HepG2 (cell line): ENCODE results near the gene DNALI1. TPM values are rescaled to one million over a fixed set of nuclear protein-coding genes. Genes with fewer than 3 reads are reported as not detected.
A peak's percentile ranks its signal among the peaks of the same experiment; 100 is the strongest.

Experiments
- CHD4 ChIP-seq: fragments of 200-600 bp; sonication (generic); IDR thresholded peaks from 2 replicates; pipeline ENCODE4 v1.7.0; 2017; ENCODE audit warnings: mild to moderate bottlenecking, low read length, borderline replicate concordance
- FOXC1 ChIP-seq: sonication (generic); formaldehyde crosslinking; IDR thresholded peaks from 2 replicates; pipeline ENCODE4 v1.8.0; 2022; ENCODE audit warnings: mild to moderate bottlenecking, missing genetic modification reagents, borderline replicate concordance
- MED8 ChIP-seq: sonication (generic); formaldehyde crosslinking; IDR thresholded peaks from 2 replicates; pipeline ENCODE4 v1.8.1; 2023; ENCODE audit warnings: mild to moderate bottlenecking, missing genetic modification reagents; ENCODE audit not compliant: insufficient replicate concordance
- NFE2 ChIP-seq: sonication (generic); formaldehyde crosslinking; IDR thresholded peaks from 2 replicates; pipeline ENCODE4 v1.4.0; 2020; ENCODE audit warnings: missing genetic modification reagents
- NFE2L1 ChIP-seq: sonication (generic); formaldehyde crosslinking; IDR thresholded peaks from 2 replicates; pipeline ENCODE4 v1.4.0; 2020; ENCODE audit warnings: missing genetic modification reagents, mild to moderate bottlenecking, borderline replicate concordance
- RORA ChIP-seq: sonication (generic); formaldehyde crosslinking; IDR thresholded peaks from 2 replicates; pipeline ENCODE4 v1.5.0; 2020; ENCODE audit warnings: mild to moderate bottlenecking, missing genetic modification reagents, moderate library complexity
- TEAD3 ChIP-seq: optimal IDR thresholded peaks from 2 replicates; pipeline ENCODE3; 2016; ENCODE audit warnings: borderline replicate concordance
- ZNF780A ChIP-seq: sonication (generic); formaldehyde crosslinking; IDR thresholded peaks from 2 replicates; pipeline ENCODE4 v1.8.0; 2022; ENCODE audit warnings: mild to moderate bottlenecking, missing genetic modification reagents, moderate library complexity
- ZZZ3 ChIP-seq: sonication (generic); formaldehyde crosslinking; IDR thresholded peaks from 2 replicates; pipeline ENCODE4 v1.4.0; 2020; ENCODE audit warnings: missing genetic modification reagents, mild to moderate bottlenecking, borderline replicate concordance
- polyA plus RNA-seq, 8 experiments: library from polyadenylated mRNA; depleted of rRNA in 3 of 8; stranded (reverse) in 7 of 8; unstranded in 1 of 8; fragments of >200 nt; fragmentation: Illumina TruSeq in 4 of 8; extraction: Trizol in 4 of 8; gene quantifications; 2 replicates each; pipeline versions ENCODE4 v1.2.1 to v1.2.3, GENCODE V29; 2011 to 2016; ENCODE audit warnings: low read depth in 4 of 8, missing spikeins in 1 of 8, mixed read lengths in 1 of 8; ENCODE audit not compliant: insufficient read depth in 1 of 8
- total RNA-seq, 5 experiments: library from RNA; depleted of rRNA; stranded (reverse); fragments of >200 nt; fragmentation: Illumina TruSeq; extraction: Trizol; gene quantifications; 2 replicates each; pipeline ENCODE4 v1.2.3, GENCODE V29; 2016; ENCODE audit warnings: low read depth in 1 of 5
- TF ChIP-seq, protein P1 (sequence below), 2 experiments: fragments of 450-650 bp in 1 of 2; sonication (generic) in 1 of 2; formaldehyde crosslinking in 1 of 2; IDR thresholded peaks; 2 replicates each; pipeline versions ENCODE4 v1.6.1 to v1.8.0; 2016 to 2022; ENCODE audit warnings: antibody characterized with exemption in 1 of 2, mild to moderate bottlenecking in 1 of 2, missing genetic modification reagents in 1 of 2
- TF ChIP-seq, protein P2 (sequence below): sonication (generic); formaldehyde crosslinking; IDR thresholded peaks from 2 replicates; pipeline ENCODE4 v1.4.0; 2020; ENCODE audit warnings: mild to moderate bottlenecking, missing genetic modification reagents
- TF ChIP-seq, protein P3 (sequence below): sonication (generic); formaldehyde crosslinking; IDR thresholded peaks from 2 replicates; pipeline ENCODE4 v1.8.0; 2022; ENCODE audit warnings: mild to moderate bottlenecking, missing genetic modification reagents, moderate library complexity
- TF ChIP-seq, protein P4 (sequence below): sonication (generic); formaldehyde crosslinking; IDR thresholded peaks from 2 replicates; pipeline ENCODE4 v1.4.0; 2020; ENCODE audit warnings: missing genetic modification reagents

The DNALI1 gene
- total and polyA plus RNA-seq, 2 of the 13 experiments (the other 11 are each of a cell fraction or from before 2014, with no cell fraction given), result 0.42 to 0.70 TPM

DNA sequence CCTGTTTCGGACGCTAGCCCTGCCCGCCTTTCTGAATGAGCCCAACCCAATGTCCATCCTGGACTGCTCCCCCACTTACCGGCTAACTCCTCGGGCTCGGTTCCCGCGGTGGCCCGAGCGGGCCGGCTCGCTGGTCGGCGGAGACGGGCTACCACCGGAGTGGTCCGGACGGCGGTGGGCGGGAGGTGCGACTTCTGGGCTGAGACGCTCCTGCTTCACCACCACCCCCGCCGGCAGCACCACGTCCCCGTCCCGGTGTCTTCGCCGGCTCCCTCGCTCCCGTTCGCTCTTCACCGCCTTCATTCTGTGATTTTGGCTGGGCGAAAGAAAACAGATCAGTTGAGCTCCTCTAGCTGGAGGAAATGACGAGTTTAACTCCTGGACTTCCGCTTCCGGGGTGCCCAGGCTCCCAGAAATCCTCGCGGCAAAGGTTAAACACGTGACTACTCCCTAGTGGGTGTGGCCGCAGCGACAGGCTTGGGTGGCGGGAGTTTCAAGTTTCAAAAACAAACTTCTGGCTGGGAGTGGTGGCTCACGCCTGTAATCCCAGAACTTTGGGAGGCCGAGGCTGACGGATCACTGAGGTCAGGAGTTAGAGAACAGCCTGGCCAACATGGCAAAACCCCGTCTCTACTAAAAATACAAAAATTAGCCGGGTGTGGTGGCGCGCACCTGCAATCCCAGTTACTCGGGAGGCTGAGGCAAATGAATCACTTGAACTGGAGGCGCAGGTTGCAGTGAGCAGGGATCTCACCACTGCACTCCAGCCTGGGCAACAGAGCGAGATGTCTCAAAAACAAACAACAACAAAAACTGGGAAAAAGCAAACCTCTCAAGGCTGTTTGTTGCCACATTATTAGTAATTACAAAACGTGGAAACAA, 2.6 kb upstream of the DNALI1 start, which contains the start of gene SNIP1 (continued):
- TF ChIP-seq, protein P1, sequence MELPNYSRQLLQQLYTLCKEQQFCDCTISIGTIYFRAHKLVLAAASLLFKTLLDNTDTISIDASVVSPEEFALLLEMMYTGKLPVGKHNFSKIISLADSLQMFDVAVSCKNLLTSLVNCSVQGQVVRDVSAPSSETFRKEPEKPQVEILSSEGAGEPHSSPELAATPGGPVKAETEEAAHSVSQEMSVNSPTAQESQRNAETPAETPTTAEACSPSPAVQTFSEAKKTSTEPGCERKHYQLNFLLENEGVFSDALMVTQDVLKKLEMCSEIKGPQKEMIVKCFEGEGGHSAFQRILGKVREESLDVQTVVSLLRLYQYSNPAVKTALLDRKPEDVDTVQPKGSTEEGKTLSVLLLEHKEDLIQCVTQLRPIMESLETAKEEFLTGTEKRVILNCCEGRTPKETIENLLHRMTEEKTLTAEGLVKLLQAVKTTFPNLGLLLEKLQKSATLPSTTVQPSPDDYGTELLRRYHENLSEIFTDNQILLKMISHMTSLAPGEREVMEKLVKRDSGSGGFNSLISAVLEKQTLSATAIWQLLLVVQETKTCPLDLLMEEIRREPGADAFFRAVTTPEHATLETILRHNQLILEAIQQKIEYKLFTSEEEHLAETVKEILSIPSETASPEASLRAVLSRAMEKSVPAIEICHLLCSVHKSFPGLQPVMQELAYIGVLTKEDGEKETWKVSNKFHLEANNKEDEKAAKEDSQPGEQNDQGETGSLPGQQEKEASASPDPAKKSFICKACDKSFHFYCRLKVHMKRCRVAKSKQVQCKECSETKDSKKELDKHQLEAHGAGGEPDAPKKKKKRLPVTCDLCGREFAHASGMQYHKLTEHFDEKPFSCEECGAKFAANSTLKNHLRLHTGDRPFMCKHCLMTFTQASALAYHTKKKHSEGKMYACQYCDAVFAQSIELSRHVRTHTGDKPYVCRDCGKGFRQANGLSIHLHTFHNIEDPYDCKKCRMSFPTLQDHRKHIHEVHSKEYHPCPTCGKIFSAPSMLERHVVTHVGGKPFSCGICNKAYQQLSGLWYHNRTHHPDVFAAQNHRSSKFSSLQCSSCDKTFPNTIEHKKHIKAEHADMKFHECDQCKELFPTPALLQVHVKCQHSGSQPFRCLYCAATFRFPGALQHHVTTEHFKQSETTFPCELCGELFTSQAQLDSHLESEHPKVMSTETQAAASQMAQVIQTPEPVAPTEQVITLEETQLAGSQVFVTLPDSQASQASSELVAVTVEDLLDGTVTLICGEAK (IDR thresholded peaks at IDR 0.05), result peak; percentile 85
- TF ChIP-seq, protein P1 (CRISPR knock-in tag; IDR thresholded peaks at IDR 0.05), result peak; percentile 36; the same call in 1 of the 2 replicates
- TF ChIP-seq TEAD3 (CRISPR knock-in tag) (no peak), MED8 (peak; percentile 64), NFE2 (CRISPR knock-in tag) (no peak), ZZZ3 (CRISPR knock-in tag) (no peak; the same call in 1 of the 2 replicates), RORA (CRISPR knock-in tag) (no peak), NFE2L1 (CRISPR knock-in tag) (no peak), FOXC1 (CRISPR knock-in tag) (peak; percentile 57; the same call in 1 of the 2 replicates), CHD4 (no peak), ZNF780A (CRISPR knock-in tag) (no peak)
- TF ChIP-seq, protein P2, sequence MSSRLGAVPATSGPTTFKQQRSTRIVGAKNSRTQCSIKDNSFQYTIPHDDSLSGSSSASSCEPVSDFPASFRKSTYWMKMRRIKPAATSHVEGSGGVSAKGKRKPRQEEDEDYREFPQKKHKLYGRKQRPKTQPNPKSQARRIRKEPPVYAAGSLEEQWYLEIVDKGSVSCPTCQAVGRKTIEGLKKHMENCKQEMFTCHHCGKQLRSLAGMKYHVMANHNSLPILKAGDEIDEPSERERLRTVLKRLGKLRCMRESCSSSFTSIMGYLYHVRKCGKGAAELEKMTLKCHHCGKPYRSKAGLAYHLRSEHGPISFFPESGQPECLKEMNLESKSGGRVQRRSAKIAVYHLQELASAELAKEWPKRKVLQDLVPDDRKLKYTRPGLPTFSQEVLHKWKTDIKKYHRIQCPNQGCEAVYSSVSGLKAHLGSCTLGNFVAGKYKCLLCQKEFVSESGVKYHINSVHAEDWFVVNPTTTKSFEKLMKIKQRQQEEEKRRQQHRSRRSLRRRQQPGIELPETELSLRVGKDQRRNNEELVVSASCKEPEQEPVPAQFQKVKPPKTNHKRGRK (CRISPR knock-in tag), result no peak
- TF ChIP-seq, protein P3, sequence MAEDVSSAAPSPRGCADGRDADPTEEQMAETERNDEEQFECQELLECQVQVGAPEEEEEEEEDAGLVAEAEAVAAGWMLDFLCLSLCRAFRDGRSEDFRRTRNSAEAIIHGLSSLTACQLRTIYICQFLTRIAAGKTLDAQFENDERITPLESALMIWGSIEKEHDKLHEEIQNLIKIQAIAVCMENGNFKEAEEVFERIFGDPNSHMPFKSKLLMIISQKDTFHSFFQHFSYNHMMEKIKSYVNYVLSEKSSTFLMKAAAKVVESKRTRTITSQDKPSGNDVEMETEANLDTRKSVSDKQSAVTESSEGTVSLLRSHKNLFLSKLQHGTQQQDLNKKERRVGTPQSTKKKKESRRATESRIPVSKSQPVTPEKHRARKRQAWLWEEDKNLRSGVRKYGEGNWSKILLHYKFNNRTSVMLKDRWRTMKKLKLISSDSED (CRISPR knock-in tag), result no peak
- TF ChIP-seq, protein P4, sequence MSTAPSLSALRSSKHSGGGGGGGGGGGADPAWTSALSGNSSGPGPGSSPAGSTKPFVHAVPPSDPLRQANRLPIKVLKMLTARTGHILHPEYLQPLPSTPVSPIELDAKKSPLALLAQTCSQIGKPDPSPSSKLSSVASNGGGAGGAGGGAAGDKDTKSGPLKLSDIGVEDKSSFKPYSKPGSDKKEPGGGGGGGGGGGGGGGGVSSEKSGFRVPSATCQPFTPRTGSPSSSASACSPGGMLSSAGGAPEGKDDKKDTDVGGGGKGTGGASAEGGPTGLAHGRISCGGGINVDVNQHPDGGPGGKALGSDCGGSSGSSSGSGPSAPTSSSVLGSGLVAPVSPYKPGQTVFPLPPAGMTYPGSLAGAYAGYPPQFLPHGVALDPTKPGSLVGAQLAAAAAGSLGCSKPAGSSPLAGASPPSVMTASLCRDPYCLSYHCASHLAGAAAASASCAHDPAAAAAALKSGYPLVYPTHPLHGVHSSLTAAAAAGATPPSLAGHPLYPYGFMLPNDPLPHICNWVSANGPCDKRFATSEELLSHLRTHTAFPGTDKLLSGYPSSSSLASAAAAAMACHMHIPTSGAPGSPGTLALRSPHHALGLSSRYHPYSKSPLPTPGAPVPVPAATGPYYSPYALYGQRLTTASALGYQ, result peak; percentile 65; the same call in 1 of the 2 replicates
